Measurements from ENCODE around the gene MTO1. TPM values are rescaled to one million over a fixed set of nuclear protein-coding genes. Genes with fewer than 3 reads are reported as not detected.

MTO1 gene
- total RNA-seq, 2 donors from 2014 or later: 21.5 to 26.7 TPM

DNA sequence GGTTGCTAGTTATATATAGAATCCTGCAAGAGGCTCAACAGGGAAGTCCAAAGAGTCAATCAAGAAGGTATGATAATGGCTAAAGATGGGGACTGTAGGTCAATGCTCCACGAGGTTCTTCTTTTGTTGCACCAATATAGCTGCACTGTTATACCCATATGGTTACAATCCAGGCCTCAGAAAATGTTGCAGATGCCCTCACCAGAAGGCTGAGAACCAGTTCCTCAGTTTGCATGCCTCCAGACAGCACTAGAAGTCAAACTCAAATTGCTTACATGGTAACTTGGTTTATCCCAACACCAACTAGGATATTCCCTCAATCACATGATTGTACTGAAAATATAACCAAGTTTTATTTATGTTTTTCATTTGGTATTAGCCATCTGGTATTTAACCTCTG, 47.2 kb downstream of the MTO1 start:
- Histone ChIP-seq H3K4me1 (ENCODE audit: control insufficient read depth, insufficient read depth, low read length) (no peaks in the 10 kb centered on the region), H3K36me3 (ENCODE audit: control insufficient read depth, insufficient read depth, low read length) (peaks cover 6% of the 10 kb centered on the region), H3K9me3 (ENCODE audit: control insufficient read depth, low read length) (no peaks in the 10 kb centered on the region), H3K27ac (ENCODE audit: low read depth, low read length) (no peak overlapping the region), H3K9ac (ENCODE audit: extremely low read depth, low read length, poor library complexity, severe bottlenecking) (no peak overlapping the region), H3K27me3 (ENCODE audit: control insufficient read depth, insufficient read depth, low read length, poor library complexity, severe bottlenecking) (no peaks in the 10 kb centered on the region), H3K4me3 (ENCODE audit: low read length) (no peak overlapping the region)
- H3K4me1 Mint-ChIP-seq: no peaks in the 10 kb centered on the region
- peaks cover 5% of the 10 kb centered on the region for H3K36me3 Mint-ChIP-seq (ENCODE audit: low read depth)
- 92 to 94% methylated on average over 1 of the region's 1 CpG for WGBS, 2 experiments (ENCODE audit: insufficient coverage in 1 of 2, insufficient read length in 1 of 2)
- no peak overlapping the region for H3K4me3 Mint-ChIP-seq
- DNase-seq: no peak
- TF ChIP-seq, protein P1, sequence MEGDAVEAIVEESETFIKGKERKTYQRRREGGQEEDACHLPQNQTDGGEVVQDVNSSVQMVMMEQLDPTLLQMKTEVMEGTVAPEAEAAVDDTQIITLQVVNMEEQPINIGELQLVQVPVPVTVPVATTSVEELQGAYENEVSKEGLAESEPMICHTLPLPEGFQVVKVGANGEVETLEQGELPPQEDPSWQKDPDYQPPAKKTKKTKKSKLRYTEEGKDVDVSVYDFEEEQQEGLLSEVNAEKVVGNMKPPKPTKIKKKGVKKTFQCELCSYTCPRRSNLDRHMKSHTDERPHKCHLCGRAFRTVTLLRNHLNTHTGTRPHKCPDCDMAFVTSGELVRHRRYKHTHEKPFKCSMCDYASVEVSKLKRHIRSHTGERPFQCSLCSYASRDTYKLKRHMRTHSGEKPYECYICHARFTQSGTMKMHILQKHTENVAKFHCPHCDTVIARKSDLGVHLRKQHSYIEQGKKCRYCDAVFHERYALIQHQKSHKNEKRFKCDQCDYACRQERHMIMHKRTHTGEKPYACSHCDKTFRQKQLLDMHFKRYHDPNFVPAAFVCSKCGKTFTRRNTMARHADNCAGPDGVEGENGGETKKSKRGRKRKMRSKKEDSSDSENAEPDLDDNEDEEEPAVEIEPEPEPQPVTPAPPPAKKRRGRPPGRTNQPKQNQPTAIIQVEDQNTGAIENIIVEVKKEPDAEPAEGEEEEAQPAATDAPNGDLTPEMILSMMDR (conservative IDR thresholded peaks at IDR 0.05): no peak
- no peaks in the 10 kb centered on the region for H3K9me3 Mint-ChIP-seq
- no peaks in the 10 kb centered on the region for H3K27me3 Mint-ChIP-seq (ENCODE audit: insufficient read depth)
- H3K27ac Mint-ChIP-seq: no peak overlapping the region

DNA sequence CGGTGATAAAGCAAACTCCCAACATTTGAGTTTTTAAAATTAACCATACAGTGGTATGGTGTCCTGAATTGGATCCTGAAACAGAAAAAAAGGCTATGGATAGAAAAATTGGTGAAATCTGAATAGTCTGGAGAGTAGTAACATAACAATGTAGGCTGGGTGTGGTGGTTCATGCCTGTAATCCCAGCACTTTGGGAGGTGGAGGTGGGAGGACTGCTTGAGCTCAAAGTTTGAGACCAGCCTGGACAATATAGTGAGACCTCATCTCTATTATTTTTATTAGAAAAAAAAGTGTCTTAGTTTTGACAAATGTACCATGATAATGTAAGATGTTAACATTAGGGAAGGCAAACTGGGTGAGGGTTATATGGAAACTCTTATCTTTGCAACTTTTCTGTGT, 48.3 kb downstream of the MTO1 start:
- Mint-ChIP-seq H3K27ac (no peak overlapping the region), H3K4me3 (no peak overlapping the region), H3K27me3 (ENCODE audit: insufficient read depth) (no peaks in the 10 kb centered on the region), H3K36me3 (ENCODE audit: low read depth) (no peaks in the 10 kb centered on the region), H3K9me3 (no peaks in the 10 kb centered on the region), H3K4me1 (no peaks in the 10 kb centered on the region)
- H3K36me3 ChIP-seq (ENCODE audit: control insufficient read depth, insufficient read depth, low read length): peaks cover 2% of the 10 kb centered on the region
- no peaks in the 10 kb centered on the region for H3K4me1 ChIP-seq (ENCODE audit: control insufficient read depth, insufficient read depth, low read length)
- H3K9me3 ChIP-seq (ENCODE audit: control insufficient read depth, low read length): no peaks in the 10 kb centered on the region
- no peak for DNase-seq
- H3K27ac ChIP-seq (ENCODE audit: low read depth, low read length): no peak overlapping the region
- no peak overlapping the region for H3K9ac ChIP-seq (ENCODE audit: extremely low read depth, low read length, poor library complexity, severe bottlenecking)
- WGBS, 2 experiments (ENCODE audit: insufficient coverage in 1 of 2, insufficient read length in 1 of 2): 85 to 100% methylated on average over 1 of the region's 1 CpG
- no peaks in the 10 kb centered on the region for H3K27me3 ChIP-seq (ENCODE audit: control insufficient read depth, insufficient read depth, low read length, poor library complexity, severe bottlenecking)
- no peak overlapping the region for H3K4me3 ChIP-seq (ENCODE audit: low read length)
- TF ChIP-seq, protein P1 (conservative IDR thresholded peaks at IDR 0.05): no peak

DNA sequence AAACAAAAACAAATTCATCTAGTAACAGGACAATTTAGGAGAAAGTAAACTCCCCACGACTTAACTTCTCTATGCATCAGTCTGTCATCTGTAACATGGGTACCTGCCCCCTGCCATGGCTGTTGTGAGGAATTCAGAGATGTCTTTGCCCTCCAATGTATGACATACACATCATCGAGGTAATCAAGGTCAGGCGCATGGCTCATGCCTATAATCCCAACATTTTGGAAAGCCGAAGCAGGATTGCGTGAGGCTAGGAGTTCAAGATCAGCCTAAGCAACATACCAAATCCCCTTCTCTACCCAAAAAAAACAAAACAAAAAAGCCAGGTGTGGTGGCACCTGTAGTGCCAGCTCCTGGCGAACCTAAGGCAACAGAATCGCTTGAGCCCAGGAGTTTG, 50.3 kb downstream of the MTO1 start:
- Histone ChIP-seq H3K36me3 (ENCODE audit: control insufficient read depth, insufficient read depth, low read length) (peaks cover 22% of the 10 kb centered on the region), H3K27me3 (ENCODE audit: control insufficient read depth, insufficient read depth, low read length, poor library complexity, severe bottlenecking) (no peaks in the 10 kb centered on the region), H3K9ac (ENCODE audit: extremely low read depth, low read length, poor library complexity, severe bottlenecking) (no peak overlapping the region), H3K4me3 (ENCODE audit: low read length) (no peak overlapping the region), H3K4me1 (ENCODE audit: control insufficient read depth, insufficient read depth, low read length) (no peaks in the 10 kb centered on the region), H3K9me3 (ENCODE audit: control insufficient read depth, low read length) (no peaks in the 10 kb centered on the region), H3K27ac (ENCODE audit: low read depth, low read length) (no peak overlapping the region)
- Mint-ChIP-seq H3K4me1 (peaks cover 5% of the 10 kb centered on the region), H3K27me3 (ENCODE audit: insufficient read depth) (no peaks in the 10 kb centered on the region), H3K9me3 (no peaks in the 10 kb centered on the region), H3K36me3 (ENCODE audit: low read depth) (peaks cover 15% of the 10 kb centered on the region), H3K27ac (no peak overlapping the region), H3K4me3 (no peak overlapping the region)
- TF ChIP-seq, protein P1 (conservative IDR thresholded peaks at IDR 0.05): no peak
- DNase-seq: peak; percentile 60
- WGBS, 2 experiments (ENCODE audit: insufficient coverage in 1 of 2, insufficient read length in 1 of 2): 90 to 95% methylated on average over 5 to 7 of the region's 7 CpGs
